Measurements from ENCODE around the gene RPL5.

Gene RPL5

DNA sequence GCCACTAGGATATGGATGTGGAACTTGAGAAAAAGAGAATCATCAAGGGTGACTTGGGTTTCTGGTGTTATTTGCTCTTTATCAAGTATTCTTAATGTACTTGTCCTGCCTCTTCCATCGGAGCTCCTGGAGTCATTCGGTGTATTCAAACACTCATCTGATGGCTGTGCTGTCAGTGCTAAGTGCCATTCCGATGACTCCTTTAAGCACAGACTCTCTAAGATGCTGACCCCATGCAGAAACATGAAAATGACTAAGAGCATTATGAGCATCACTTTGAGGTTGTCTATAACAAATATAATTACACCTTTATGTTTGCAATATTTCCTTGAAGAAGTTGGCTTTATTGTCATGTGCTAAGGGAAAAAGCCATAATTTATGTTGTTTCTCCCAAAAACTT, 11.3 kb upstream of the RPL5 start:
- no peak for DNase-seq

- DNase-seq: no peak
Observed at GRCh38 chr1:92822879-92823278, 9.0 kb upstream of the RPL5 start.

GRCh38 chr1:92826792-92827191, 5.0 kb upstream of the RPL5 start:
- no peak for DNase-seq

GRCh38 chr1:92831368-92831761, 475 bp upstream of the RPL5 start:
- no peak for DNase-seq

- peak in 1 of 5 experiments; percentile 30 for DNase-seq
Observed at GRCh38 chr1:92832537-92833114, 786 bp downstream of the RPL5 start.

GRCh38 chr1:92833840-92834239, 2.0 kb downstream of the RPL5 start:
- DNase-seq: peak in 1 of 5 experiments; percentile 32

GRCh38 chr1:92834617-92835016, 2.8 kb downstream of the RPL5 start:
- peak in 1 of 5 experiments; percentile 55 for DNase-seq

DNA sequence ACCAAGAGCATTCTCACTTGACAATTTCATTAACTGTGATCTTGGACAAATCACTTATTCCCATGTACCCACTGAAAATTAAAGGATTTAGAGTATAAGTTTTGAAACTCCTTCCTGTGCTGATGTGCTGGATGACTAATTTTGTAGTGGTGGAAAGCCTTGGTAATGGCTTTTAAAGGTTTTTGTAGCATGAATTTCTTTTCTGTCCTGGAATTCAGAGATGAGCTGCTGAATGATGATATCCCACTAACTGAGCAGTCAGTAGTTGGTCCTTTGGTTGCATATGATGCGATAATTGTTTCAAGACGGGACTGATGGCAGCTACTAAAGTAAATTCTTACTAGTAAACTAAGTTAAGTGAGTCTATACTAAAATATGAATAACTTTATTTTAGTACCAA, 5.2 kb downstream of the RPL5 start:
- no peak for DNase-seq

- DNase-seq: no peak
Observed at GRCh38 chr1:92838519-92838918, 6.7 kb downstream of the RPL5 start.

- no peak for DNase-seq
Observed at GRCh38 chr1:92839442-92839841, 7.6 kb downstream of the RPL5 start.

DNA sequence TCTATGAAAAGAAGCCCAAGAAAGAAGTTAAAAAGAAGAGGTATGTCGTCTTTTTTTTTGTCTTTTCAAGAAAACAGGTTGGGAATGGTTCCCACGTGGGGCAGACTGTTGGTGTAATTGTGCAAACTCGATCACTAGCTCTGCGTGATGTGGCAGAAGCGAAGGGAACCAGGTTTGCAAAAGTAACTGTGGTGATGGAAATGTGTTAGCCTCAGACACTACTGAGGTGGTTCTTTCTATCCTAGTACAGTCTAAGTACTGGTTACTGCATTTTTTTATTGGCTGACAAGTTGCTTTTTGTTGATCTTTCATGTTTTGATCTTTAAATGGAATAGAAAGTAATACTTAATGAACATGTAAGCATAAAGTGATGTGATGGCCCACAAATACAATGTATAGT, 8.8 kb downstream of the RPL5 start:
- DNase-seq: no peak

DNA sequence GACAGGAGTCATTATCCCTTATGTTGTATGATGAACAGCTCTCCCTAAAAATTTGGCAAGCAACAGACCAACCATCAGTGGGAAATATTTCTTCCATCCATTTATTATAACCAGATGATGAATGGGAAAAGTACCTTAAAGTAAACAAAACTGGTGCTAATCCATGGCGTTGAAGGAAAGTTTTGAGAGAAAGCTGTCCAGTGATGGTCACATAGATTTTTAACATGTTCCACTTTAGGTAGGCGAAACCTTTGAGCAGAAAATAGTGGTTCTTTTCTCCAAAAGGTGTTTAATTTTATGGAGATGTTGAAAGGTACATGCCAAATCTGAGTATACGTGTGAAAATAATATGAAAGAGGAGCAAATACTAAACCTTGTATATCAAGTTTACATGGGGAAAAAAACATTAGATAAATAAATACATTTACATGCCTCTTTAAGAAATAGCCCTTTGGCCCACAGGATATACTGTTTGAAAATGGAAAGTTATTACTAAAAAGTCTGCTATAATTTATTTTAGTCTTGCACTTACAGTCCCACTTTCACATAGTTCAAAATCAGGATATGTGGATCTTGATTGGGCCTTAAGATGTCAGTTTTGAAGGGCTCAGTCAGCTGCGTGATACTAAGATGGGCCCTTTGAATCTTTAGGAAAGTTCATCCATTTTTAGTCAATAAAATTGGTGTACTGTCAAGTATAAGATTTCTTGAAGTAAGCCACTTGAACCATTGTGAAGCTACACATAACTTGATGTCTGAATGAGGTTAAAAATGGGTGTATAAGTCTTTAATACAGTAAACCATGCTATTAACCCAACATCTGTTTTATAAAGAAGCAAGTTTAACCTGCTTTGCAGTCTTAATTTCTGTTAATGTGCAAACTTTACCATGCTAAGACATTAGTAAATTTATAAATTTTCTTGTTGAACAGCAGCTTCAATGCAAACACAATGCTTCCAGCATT, 10.5 kb downstream of the RPL5 start:
- no peak for DNase-seq

GRCh38 chr1:92843046-92843423, 11.2 kb downstream of the RPL5 start:
- no peak for DNase-seq

DNA sequence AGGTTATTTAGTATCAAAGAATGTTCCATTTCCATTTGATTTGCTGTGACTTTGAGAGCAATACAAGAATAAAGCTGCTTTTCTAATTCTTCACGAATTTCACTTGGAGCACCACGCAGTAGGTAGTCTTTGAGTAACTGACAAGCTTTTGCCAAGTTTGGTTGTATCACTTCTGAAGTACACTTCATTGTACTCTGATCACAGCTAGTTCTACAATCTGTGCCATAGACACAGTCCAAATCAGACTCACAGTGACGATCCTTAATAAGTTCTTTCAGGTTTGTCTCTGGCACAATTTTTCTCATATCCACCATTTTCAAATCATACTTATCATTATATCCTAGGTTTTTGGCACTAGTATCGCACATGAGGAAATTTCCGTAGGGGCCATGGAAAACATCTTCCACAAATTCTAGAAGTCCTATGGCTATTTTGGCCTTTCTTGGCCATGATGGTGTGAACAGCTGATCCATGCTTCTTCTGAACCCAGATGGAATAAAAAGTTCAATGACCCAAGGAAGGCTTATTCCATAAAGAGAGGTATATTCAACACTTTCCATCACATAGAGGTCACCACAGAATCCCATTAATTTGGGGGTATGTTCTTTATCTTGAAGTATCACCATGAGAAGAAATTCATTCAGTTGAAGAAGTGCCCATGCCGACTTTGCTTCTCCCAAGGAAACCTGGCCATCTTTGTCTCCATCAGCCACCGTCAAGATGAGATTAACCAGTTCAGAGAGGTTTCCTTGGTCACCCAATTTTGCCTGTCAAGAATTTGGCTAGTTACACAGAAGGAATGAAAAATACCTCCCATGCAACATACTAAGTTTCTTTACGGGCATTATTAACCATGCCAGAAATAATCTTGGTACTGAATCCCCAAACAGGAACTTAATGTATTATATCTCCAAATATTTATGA, 11.9 kb downstream of the RPL5 start:
- DNase-seq: no peak

GRCh38 chr1:92844439-92844838, 12.6 kb downstream of the RPL5 start:
- no peak for DNase-seq

DNA sequence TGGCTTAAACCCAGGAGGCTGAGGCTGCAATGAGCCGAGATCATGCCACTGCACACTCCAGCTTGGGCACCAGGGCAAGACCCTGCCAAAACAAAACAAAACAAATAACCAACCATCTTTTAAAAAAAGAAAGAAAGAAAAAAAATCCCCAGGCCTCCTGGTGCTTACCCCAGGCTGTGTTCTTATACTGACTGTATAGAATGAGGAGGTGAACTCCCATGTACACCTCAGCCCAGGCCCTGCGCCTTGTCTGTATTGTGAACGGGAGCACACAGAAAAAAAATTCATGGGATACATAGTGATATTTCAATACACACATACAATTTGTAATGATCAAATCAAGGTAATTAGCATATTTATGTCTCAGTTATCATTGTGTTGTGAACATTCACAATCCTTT, 14.1 kb downstream of the RPL5 start:
- DNase-seq: no peak

DNA sequence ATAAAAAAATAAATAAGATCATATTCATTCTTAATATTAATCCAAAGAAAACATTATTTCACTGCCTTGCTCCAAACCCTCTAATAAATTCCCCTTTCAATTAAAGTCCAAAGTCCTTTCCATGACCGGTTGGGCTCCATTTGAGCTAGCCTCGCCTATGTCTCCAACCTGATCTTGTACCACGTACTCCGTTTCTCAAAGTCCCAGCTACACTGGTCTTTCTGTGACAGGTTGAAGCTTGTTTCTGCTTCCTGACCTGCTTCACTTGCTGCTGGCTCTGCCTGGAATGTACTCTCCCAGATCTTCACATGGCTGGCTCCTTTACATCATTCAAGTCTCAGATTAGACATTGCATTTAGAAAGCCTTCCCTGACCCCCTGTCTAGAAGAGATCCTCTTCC, 16.4 kb downstream of the RPL5 start:
- no peak for DNase-seq

GRCh38 chr1:92850019-92850418, 18.2 kb downstream of the RPL5 start:
- no peak for DNase-seq

DNA sequence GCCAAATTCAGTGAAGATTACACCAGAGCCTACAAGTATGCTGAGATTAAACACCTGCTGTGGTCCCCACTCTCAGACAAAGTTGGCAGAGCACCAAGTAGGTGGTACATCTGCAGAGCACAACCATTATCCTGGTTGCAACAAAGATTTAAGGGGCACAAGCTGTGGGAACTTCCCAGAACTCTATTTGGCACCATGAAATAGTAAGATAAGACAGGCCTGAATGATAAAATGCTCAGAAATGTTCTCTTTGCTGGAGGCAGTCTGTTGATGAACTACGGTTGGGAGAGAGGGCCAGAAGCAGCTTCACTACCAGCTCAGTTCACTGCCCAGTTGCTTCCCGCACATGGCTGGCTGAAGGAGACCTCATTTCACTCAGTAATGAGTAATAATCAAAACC, 19.9 kb downstream of the RPL5 start:
- DNase-seq: no peak

- no peak for DNase-seq
Observed at GRCh38 chr1:92853299-92853698, 21.5 kb downstream of the RPL5 start.

- DNase-seq: peak in 1 of 5 experiments; percentile 29
Observed at GRCh38 chr1:92854101-92854785, 22.4 kb downstream of the RPL5 start.

GRCh38 chr1:92855236-92855635, 23.4 kb downstream of the RPL5 start:
- no peak for DNase-seq

GRCh38 chr1:92857817-92858216, 26.0 kb downstream of the RPL5 start:
- DNase-seq: no peak
